GM12878 (cell line): ENCODE results near the gene PLA2G4C. TPM values are rescaled to one million over a fixed set of nuclear protein-coding genes. Genes with fewer than 3 reads are reported as not detected.
A peak's percentile ranks its signal among the peaks of the same experiment; 100 is the strongest.

Source experiments
- ATAC-seq: fragments of 200-7000 bp; cut with Tn5 transposase; 3 replicates; pipeline ENCODE4 v1.9.1; 2020; ENCODE audit warnings: mild to moderate bottlenecking, moderate library complexity
- BruUV-seq: library from RNA; stranded (reverse); fragments of 400-500 nt; replicated peaks from 2 replicates; lab custom pipeline; 2021; lab: Mats Ljungman, UMichigan
- CTCF ChIA-PET: fragments of 300-600 bp; sonication (Branson Sonifier 250); formaldehyde crosslinking; extraction: SDS; loops from one replicate; lab custom pipeline; 2021; ENCODE audit warnings: inconsistent platforms; lab: Yijun Ruan, JAX
- POLR2A ChIA-PET: fragments of 350-600 bp; formaldehyde crosslinking; extraction: SDS; loops from one replicate; lab custom pipeline; 2021; ENCODE audit warnings: inconsistent platforms; lab: Charles Lee
- RAD21 ChIA-PET: fragments of 300-600 bp; sonication (Branson Sonifier 250); formaldehyde crosslinking; loops from one replicate; lab custom pipeline; 2023; ENCODE audit warnings: antibody characterized with exemption; ENCODE audit not compliant: unreplicated experiment; lab: Charles Lee
- SMC1A ChIA-PET: fragments of 300-600 bp; sonication (Branson Sonifier 250); formaldehyde crosslinking; loops from one replicate; lab custom pipeline; 2023; ENCODE audit not compliant: unreplicated experiment, uncharacterized antibody; lab: Charles Lee
- DNase-seq: peaks from one replicate; pipeline ENCODE4 v3.0.0-alpha.2; 2011; ENCODE audit warnings: low read depth, low spot score
- FAIRE-seq: peaks from 3 replicates; lab custom pipeline; 2011; peaks lifted over from hg19 to GRCh38; lab: Jason Lieb, UNC
- H2AFZ ChIP-seq: 2 replicates; pipeline ENCODE4 v1.6.0; 2011; ENCODE audit warnings: low read depth, low read length, control low read depth; ENCODE audit not compliant: control insufficient read depth
- H3K27ac ChIP-seq: 2 replicates; pipeline ENCODE4 v1.5.1; 2011; ENCODE audit warnings: control low read depth; ENCODE audit not compliant: control insufficient read depth, insufficient read depth
- H3K27me3 ChIP-seq, 2 experiments: replicated peaks in 1 of 2; 2 replicates each; pipeline versions ENCODE4 v1.6.0 to v1.6.1; 2011; ENCODE audit warnings: low read length in 1 of 2; ENCODE audit not compliant: control insufficient read depth in 2 of 2, insufficient read depth in 2 of 2
- H3K36me3 ChIP-seq, 2 experiments: 2 replicates each; pipeline ENCODE4 v1.5.1; 2011; ENCODE audit warnings: low read length in 1 of 2; ENCODE audit not compliant: control insufficient read depth in 2 of 2, insufficient read depth in 2 of 2
- H3K4me1 ChIP-seq: 2 replicates; pipeline ENCODE4 v1.6.1; 2011; ENCODE audit warnings: mild to moderate bottlenecking, low read length, moderate library complexity, mixed read lengths; ENCODE audit not compliant: control insufficient read depth, insufficient read depth
- H3K4me2 ChIP-seq: 2 replicates; pipeline ENCODE4 v1.6.0; 2011; ENCODE audit warnings: control low read depth; ENCODE audit not compliant: control insufficient read depth, insufficient read depth
- H3K4me3 ChIP-seq: fragments of 200-600 bp; sonication (generic); 2 replicates; pipeline ENCODE4 v1.5.1; 2016
- H3K79me2 ChIP-seq: 2 replicates; pipeline ENCODE4 v1.6.0; 2011; ENCODE audit warnings: low read length; ENCODE audit not compliant: control insufficient read depth, insufficient read depth
- H3K9ac ChIP-seq: 2 replicates; pipeline ENCODE4 v1.8.0; 2011; ENCODE audit warnings: low read length, control low read depth, mixed read lengths; ENCODE audit not compliant: control insufficient read depth, insufficient read depth
- H3K9me3 ChIP-seq: replicated peaks from 3 replicates; pipeline ENCODE4 v1.5.1; 2011; ENCODE audit warnings: mild to moderate bottlenecking, low read length; ENCODE audit not compliant: control insufficient read depth, insufficient read depth
- H4K20me1 ChIP-seq: 2 replicates; pipeline ENCODE4 v1.6.0; 2011; ENCODE audit not compliant: control insufficient read depth, insufficient read depth
- BCL3 ChIP-seq: IDR thresholded peaks from 2 replicates; pipeline ENCODE4 v1.6.1; 2011; ENCODE audit warnings: borderline replicate concordance, low read depth, mild to moderate bottlenecking, moderate library complexity, low read length; ENCODE audit not compliant: insufficient read depth, poor library complexity, severe bottlenecking
- EP300 ChIP-seq, 2 experiments: fragments of 150-350 bp in 1 of 2; IDR thresholded peaks; 2 replicates each; pipeline ENCODE4 v1.6.1; 2011 to 2012; ENCODE audit warnings: low read depth in 2 of 2, low read length in 2 of 2, borderline replicate concordance in 1 of 2, improper control_type of control experiment in 1 of 2, inconsistent platforms in 1 of 2; ENCODE audit not compliant: control insufficient read depth in 1 of 2
- PBX3 ChIP-seq: IDR thresholded peaks from 2 replicates; pipeline ENCODE4 v1.6.1; 2011; ENCODE audit warnings: mild to moderate bottlenecking, low read depth, low read length, moderate library complexity; ENCODE audit not compliant: insufficient replicate concordance
- RFX5 ChIP-seq: IDR thresholded peaks from 2 replicates; pipeline ENCODE4 v1.6.1; 2011; ENCODE audit warnings: low read depth, low read length, improper control_type of control experiment
- WGBS: methylation state at CpG from one replicate; pipeline ENCODE4 v1.1.6; 2016; ENCODE audit warnings: low lambda C conversion rate; ENCODE audit not compliant: insufficient replicate concordance, insufficient coverage; ENCODE audit errors: missing lambda C conversion rate; 5-methylcytosine and 5-hydroxymethylcytosine counted together
- in situ Hi-C: fragments of 300-500 bp; cut with MboI; formaldehyde crosslinking; loops from 9 replicates; pipeline ENCODE4 v1.14.3; 2018; ENCODE audit warnings: mixed read lengths
- intact Hi-C: fragments of 100-400 bp; cut with micrococcal nuclease; formaldehyde crosslinking; loops from one replicate; pipeline ENCODE4 v1.14.2; 2022; ENCODE audit not compliant: unreplicated experiment
- polyA plus RNA-seq, 11 experiments: library from polyadenylated mRNA; depleted of rRNA in 4 of 11; unstranded in 6 of 11; stranded (reverse) in 5 of 11; fragments of >200 nt; fragmentation: Nextera tagmentation in 4 of 11; fragmentation: Illumina TruSeq in 1 of 11; extraction: Ambion mirVana in 4 of 11; extraction: Trizol in 1 of 11; gene quantifications; 1 replicate in 1 of 11; 2 replicates in 10 of 11; pipeline versions ENCODE4 v1.2.1 to v1.2.3, GENCODE V29; 2011 to 2016; ENCODE audit warnings: inconsistent platforms in 2 of 11, missing spikeins in 2 of 11, low read depth in 1 of 11
- total RNA-seq, 4 experiments: library from RNA; depleted of rRNA in 3 of 4; stranded (reverse); fragments of >200 nt in 3 of 4; fragmentation: Illumina TruSeq in 1 of 4; extraction: Trizol in 1 of 4; gene quantifications; 2 replicates each; pipeline versions ENCODE4 v1.2.1 to v1.2.3, GENCODE V29; 2013 to 2021

PLA2G4C gene
- total and polyA plus RNA-seq, 10 of the 15 experiments (the other 5 are each of a cell fraction or from before 2014, with no cell fraction given): 0.53 to 3.6 (median 1.1) TPM

GRCh38 chr19:48113190-48113917 lies 2.7 kb upstream of the PLA2G4C start:
- no peaks in the 10 kb centered on the region for H3K27me3 ChIP-seq
- intact Hi-C loops (no loop called here), in situ Hi-C loops (no loop called here)
- no peaks in the 10 kb centered on the region for H3K79me2 ChIP-seq
- no peak for ATAC-seq
- no peak for FAIRE-seq
- POLR2A ChIA-PET: no interaction called here
- RAD21 ChIA-PET: no interaction called here
- H3K4me1 ChIP-seq: peaks cover 10% of the 10 kb centered on the region
- H3K9me3 ChIP-seq: no peaks in the 10 kb centered on the region
- 85% methylated on average over 14 of the region's 16 CpGs for whole genome bisulfite sequencing
- DNase-seq: no peak
- CTCF ChIA-PET: no interaction called here
- no peak for TF ChIP-seq RFX5
- no peak for TF ChIP-seq EP300 (IDR thresholded peaks at IDR 0.05; ENCODE audit: borderline replicate concordance in 1 of 2, control insufficient read depth in 1 of 2, low read depth in 2 of 2, low read length in 2 of 2)
- peak; percentile 65 for TF ChIP-seq PBX3
- peak; percentile 97 for TF ChIP-seq BCL3
- H2AFZ ChIP-seq: no peak overlapping the region
- SMC1A ChIA-PET: no interaction called here
- H3K27ac ChIP-seq: no peak overlapping the region
- no TSS peak for BruUV-seq
- no peaks in the 10 kb centered on the region for H4K20me1 ChIP-seq
- peaks cover 0 to 6% of the 10 kb centered on the region in 2 experiments; a peak in 3 of 4 replicates for H3K36me3 ChIP-seq
- H3K4me3 ChIP-seq: no peak overlapping the region
- H3K4me2 ChIP-seq: no peak overlapping the region
- H3K9ac ChIP-seq: no peak overlapping the region
